GM03348 (cell line): ENCODE data around the gene MYNN.

Experiments used
- DNase-seq: peaks from one replicate; pipeline ENCODE4 v3.0.0; 2012; ENCODE audit warnings: low spot score

Gene MYNN

DNA sequence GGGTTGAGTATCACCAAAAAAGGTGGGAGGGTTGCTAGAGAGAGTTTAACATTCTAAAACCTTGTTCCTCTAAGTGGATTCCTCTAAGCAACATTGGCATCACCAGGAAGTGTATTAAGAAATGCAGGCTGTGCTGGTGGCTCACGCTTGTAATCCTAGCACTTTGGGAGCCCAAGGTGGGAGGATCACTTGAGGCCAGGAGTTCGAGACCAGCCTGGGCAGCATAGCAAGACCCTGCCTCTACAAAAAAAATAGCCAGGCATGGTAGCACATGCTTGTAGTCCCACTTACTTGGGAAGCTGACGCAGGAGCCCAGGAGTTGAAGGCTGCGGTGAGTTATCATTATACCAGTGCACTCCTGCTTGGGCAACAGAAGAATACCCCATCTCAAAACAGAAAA is 4.6 kb downstream of the MYNN start:
- no peak for DNase-seq

DNA sequence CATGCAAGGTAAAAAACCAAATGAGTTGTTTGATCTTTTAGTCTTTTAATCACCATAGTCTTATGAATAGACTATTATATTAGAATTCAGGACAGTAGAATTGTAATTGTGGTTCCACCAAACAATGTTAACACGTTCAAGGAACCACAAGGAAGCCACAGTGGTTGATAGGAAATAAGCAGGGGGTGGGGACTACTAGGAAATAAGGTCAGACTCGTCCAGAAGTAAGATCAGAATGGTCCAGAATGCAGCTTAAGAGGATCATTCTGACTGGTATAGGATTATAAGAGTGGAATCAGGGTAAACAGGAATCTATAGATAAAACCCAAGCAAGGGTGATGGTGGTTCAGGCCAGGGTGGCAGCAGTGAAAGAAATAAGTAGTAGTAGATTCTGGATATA is 7.5 kb downstream of the MYNN start:
- DNase-seq = no peak

DNA sequence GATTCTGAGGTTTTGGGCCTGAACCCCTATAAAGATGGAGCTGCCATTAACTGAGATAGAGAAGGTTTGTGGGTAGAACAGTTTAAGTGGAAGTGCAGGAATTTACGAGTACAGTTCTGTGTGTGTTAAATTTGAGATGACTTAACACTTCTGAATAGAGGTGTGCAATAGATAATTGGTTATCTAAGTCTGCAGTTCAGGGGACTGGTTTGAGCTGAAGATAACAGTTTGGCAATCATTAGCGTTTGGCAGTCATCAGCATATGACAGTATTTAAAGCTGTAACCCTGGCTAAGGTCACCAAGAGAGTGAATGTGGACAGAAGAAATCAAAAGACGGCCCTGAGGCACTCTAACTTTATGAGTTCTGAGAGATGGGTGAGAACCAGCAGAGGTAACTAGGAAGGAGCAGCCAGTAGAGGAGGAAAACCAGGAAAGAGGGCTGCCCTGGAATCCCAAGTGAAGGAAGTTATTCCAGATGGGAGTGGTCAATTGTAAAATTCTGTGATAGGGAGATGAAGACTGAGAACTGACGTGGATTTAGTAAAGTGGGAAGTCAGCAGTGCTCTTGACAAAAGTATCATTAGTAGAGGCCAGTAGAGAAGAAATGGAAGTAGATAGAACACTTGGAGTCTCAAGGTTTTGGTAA is 8.1 kb downstream of the MYNN start:
- DNase-seq = no peak

DNA sequence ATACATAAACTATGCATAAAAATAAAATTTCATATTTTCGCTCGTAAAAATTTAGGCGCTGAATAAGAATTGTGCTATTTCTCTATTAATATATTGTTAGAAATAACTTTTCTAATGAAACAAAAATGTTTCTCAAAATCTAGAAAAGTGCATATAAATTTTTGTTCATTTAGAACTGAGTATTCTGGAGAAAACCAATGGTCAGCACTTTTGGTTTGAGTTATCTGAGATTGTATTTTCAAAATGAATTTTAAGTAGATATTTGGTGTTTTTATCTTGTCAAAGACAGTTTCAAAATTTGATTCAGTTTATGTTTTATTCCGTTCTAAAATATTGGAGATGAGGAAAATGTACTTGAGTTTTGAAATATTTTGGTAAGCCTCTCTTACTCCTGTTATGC is 13.9 kb downstream of the MYNN start:
- no peak for DNase-seq

DNA sequence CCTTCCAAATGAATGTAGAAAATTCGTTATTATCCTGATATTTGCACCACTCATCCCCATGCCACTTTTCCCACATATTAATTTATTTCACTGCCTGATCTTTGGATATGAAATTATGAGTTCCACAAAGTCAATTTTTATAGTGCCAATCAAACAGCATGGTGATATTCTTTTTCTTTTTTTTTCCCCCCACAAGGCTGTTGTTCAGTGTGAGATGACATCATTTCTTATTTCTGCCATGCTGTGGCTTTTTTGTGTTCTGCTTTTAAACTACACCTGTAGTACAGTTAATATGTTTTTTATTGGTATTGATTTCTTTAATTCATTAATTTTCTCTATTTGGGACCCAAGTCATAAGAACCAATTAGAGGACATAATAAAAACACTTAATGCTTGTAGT is 14.6 kb downstream of the MYNN start:
- no peak for DNase-seq

DNA sequence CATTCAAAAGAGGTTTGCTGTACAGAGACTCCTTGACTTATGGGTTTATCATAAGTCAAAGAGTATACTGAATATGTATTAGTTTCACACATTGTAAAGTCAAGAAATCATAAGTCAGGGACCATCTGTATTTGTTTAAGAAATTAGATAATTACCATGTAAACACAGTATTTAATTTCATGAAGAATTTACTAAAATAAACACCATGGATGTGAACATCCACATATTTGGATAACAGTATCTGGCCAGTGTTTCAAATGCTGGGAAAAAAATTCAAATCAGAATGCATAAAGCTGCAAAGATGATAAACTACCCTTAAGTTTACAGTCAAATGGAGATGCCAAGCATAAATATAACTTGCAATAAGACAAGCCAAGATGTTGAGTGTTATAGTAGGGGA is 17.0 kb downstream of the MYNN start:
- DNase-seq = no peak

DNA sequence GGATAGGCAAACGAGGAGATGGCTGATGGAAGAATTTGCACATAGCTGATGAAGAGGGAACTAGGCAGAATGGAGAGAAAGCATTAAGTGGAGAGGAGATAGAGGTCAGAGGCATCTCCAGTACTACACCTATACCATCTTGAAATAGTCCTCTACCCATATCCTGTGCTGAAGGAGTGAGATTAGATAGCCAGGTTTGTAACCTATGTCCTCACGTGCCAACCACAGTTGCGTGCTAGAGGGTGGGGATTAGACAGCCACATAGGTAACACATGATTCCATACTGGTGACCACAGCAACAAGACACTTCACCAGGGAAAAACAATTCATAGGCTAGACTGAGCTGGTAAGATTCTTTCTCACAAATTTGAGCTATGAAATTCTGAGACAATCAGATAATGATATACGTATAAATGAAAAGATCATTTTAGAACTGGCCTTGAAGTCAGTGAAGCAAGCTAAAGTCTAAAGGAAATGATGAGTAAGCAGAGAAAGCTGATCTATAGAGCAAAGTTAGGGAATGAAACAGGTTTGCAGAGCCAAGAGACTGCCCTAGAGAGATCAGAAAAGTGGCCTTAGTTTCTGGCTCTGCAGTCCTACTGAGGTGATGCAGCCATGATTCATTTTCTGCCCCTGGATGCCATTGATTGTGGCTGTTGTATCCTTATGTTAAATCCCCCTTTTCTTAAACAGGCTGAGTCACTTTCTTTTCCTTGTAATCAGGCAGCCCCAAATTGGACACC is 17.7 kb downstream of the MYNN start:
- no peak for DNase-seq

DNA sequence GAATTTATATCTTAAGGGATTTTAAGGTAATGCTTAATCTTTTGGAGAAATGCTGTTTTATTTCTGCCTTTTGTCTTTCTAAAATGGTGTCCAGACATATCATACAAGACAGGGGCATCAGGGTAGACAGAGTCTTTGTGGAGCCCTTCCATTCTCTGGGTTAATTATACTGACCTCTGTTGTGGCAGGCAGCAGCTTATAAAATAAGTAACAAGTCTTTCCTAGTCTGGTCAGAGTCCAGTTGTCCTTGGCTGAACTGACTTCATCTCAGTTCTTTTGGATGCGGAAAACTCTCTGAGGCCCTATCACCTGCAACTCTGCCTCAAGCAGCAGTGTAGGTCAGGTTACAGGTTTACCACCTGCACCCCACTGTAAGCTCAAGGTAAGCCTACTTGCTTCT is 19.2 kb downstream of the MYNN start:
- no peak for DNase-seq

DNA sequence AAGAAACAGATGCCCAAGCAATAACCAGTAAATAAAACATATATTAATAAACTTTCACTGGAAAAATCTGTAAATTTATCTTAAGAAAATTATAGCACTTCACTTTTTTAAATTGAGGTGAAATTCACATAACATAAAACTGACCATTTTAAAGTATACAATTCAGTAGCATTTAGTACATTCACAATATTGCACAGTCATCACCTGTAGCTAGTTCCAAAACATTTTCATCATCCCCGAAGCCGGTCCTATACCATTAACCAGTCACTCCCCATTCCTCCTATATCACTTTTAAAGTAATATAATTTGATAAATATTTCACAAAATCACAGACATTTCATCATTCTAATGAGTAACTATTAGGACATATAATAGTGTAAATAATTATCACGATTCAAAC is 31.5 kb downstream of the MYNN start:
- no peak for DNase-seq

DNA sequence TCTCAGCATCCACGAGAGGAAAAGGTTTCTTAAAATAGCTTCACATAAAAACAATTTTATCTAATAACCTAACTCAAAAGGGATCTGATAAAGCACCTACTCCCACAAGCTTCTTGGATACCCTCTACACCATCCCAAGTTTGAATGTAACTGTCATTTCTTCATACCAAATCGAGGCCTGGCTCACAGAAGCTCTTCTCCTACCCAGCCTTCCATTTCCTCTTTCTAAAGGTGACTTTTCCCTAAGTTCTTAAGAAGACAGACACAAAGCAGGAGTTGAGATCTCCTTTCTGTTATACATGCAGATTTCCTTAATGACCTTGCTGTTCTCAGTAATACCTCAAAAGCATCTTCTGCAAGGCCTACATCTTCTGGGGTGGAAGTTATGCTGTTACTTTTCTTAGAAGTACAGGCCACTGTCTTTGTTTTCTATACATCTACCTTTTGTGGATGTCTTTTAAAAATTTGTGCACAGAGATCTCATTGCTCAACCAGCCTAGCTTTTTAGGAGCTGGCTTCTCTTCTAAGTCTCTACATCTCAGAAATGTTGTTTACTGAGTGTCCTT is 36.1 kb downstream of the MYNN start:
- DNase-seq = no peak

DNA sequence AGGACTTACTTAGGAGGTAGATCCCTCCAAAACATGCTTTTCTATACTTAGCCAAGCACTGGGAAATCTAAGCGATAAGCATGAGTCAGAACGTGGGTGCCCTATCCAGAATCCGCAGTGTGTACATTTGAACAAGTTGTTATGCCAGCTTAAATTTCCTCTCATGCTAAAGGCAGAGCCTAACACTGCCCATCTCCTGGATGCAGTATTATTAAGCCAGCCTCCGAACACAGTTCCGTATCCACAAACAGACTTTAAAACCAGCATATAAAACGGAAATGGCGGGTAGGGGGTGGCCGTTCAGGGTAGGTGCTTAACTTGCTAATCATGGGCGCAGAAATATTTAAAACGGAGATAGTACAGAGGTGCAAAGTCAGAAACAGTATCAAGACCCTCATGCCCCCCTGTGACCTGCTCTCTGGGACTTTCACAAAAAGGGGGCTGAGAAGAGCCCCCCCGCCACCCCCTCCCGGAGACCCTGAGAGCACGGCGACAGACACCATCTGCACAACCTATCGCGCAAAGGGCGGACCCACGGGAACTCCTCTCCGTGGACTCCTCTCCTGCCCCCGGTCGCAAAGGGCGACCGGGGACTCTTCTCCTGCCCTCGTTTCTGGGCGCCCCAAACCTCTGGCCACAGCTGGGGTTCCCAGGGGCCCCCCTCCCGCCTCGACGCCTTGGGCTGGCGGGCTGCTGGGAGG is 38.6 kb downstream of the MYNN start:
- DNase-seq = peak; percentile 31

DNA sequence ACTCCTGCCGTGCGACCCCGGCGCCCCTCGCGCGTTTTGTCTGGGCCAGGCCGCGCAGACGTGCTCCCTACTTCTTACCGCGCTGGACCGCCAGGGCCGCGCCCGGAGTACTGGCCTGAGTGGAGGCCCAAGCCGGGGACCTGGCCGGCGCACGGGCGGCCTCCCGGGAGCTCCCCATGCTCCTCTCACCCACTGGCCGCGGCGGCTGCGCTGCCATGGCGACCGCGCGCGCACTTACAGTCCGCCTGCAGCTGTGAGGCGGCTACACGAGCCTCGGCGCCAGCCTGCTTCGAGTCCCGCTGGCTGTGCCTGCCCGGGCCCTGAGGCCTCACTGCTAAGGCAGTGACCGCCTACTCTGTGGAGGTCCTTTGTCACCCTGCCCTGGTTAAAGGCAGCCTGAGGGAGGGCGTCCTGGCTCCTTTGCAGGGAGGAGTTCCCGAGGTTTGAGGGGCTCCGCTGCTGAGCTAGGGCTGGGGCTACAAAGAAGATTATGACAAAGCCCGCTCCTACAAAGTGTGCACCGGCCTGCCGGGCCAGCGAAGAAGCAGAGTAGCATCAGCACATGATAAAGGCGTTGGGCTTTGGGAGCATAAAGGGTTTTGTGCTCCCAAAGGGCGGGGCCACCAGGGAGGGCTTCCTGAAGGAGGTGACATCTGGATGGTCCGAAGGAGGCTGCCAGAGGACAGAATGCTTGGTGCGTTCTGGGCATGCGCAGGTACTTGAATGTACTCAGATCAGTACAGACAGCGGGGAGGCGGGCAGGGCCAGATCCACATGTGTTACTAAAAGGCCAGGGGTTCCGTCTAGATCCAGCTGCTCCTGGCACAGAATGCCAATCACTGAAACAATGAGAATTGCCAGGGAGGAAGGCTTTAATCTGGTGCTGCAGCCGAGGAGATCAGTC is 39.4 kb downstream of the MYNN start, which contains the start of the genes LRRC34 and LRRIQ4:
TSS of gene LRRC34 (minus strand) at position 573 of the 904 bp plus-strand sequence. CDS start at position 217, 356 bp downstream.
TSS of gene LRRIQ4 (plus strand) at position 539 of the 904 bp plus-strand sequence. CDS start 9,052 bp downstream, outside the sequence.
- DNase-seq = peak; percentile 87

DNA sequence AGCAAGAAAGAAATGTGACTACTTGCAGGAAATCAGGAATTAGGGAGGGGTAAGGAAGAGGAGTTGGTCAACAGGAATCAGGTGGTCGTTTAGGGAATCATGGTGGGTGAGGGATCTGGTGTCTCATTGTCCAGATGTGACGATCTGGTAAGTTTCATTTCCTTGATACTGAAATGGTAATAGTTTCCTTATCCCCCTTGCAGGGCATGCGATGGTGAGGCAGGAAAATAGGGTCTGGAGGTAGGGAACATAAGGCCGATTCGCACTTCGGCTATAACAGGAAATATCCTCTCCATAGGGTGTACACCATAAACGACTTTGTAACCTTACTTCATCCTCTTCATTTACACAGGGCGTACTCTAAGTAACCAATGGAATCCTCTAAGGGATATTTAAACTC is 40.1 kb downstream of the MYNN start:
- DNase-seq = no peak

DNA sequence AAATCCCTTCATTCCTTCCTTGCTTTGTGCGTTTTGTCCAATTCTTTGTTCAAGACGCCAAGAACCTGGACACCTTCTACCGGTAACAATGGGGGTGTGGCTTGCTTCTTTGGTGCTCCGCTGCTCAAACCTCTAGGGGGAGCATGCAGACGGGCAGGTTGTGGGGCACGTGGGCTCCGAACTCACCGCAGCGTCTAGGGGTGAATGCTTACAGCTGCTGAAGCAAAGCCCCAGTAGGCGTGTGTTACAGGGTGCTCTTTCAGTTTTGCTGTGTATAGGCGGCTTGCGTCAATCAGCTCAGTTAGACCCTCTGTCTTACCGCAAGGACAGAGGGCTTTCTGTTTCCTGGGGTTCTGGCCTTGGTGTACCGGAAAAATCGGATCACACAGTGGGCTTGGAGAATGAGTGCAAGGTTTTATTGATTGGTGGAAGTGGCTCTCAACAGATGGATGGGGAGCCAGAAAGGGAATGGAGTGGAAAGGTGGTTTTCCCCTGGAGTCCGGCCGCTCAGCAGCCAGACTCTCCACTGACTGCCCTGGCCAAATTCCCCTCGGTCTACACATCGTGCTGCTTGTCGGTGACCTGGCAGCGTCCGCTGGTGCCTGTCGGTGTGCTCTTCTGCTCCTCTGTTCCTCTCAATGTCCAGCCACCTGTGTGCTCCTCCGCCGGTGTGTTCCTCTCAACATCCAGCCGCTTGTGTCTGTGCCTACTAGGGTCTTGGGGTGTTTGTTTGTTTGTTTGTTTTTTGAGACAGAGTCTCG is 40.7 kb downstream of the MYNN start:
- no peak for DNase-seq

DNA sequence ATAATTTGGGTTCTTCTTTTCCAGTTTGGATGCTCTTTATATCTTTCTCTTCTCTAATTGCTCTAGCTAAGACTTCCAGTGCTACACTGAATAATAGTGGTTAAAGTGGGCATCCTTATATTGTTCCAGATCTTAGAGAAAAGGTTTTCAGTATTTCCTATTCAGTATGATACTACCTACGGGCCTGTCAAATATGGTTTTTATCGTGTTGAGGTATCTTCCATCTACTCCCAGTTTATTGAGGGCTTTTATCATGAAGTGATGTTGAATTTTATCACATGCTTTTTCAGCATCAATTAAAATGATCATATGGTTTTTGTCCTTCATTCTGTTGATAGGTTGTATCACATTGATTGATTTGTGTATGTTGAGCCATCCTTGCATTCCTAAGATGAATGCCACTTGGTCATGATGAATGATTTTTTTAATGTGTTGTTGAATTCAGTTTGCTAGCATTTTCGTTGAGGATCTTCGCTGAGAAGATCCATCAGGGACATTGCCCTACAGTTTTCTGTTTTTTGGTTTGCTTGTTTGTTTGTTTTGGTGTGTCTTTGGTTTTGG is 42.5 kb downstream of the MYNN start:
- no peak for DNase-seq

DNA sequence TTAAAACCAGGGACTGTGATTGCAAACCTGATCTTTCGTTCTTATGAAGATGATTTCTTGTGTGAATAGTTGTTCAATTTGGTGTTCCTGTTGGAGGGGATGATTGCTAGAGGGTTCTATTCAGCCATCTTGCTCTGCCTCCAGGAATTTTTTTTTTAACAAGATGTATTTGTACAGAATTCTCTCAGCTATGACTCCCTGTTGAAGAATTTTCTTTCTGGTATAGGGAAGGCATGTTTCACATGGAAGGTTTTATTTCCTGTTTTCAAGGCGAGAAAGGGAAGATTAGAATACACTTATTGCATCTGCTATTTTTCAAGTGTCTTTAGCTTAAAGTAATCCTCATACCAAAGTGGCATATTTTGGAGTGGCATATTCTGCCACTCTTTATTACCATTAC is 45.1 kb downstream of the MYNN start:
- DNase-seq = no peak

DNA sequence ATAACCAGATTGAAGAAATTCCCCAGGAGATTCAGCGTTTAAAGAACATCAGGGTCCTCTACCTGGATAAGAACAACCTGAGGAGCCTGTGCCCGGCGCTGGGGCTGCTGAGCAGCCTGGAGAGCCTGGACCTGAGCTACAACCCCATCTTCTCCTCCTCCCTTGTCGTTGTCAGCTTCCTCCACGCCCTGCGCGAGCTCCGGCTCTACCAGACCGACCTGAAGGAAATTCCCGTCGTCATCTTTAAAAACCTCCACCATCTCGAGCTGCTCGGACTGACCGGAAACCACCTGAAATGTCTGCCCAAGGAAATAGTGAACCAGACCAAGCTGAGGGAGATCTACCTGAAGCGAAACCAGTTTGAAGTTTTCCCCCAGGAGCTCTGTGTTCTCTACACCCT is 48.9 kb downstream of the MYNN start:
- DNase-seq = no peak

DNA sequence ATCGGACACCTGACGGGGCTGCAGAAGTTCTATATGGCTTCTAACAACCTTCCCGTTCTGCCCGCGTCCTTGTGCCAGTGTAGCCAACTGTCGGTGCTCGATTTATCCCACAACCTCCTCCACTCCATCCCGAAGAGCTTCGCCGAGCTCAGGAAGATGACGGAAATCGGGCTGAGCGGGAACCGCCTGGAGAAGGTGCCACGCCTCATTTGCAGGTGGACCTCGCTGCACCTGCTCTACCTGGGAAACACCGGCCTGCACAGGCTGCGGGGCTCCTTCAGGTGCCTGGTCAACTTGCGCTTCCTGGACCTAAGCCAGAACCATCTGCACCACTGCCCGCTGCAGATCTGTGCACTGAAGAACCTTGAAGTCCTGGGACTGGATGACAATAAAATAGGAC is 49.3 kb downstream of the MYNN start:
- DNase-seq = no peak

DNA sequence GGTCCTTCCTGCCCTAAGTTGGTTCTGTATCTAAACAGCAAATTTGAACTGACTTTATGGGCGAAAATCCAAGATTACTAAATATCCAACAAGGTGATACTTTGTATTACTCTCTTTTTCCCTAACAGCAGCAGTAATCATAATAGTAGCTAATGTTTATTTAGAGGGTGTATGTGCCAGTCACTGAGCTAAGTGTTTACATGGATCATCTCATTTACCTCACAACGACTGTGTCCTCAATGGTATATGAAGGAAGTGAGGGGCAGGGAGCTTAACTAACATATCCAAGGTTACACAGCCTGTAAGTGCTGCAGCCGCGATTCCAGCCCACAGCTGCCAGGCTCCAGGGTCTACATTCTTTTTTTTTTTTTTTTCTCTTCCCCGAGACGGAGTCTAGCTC is 49.8 kb downstream of the MYNN start:
- DNase-seq = no peak

DNA sequence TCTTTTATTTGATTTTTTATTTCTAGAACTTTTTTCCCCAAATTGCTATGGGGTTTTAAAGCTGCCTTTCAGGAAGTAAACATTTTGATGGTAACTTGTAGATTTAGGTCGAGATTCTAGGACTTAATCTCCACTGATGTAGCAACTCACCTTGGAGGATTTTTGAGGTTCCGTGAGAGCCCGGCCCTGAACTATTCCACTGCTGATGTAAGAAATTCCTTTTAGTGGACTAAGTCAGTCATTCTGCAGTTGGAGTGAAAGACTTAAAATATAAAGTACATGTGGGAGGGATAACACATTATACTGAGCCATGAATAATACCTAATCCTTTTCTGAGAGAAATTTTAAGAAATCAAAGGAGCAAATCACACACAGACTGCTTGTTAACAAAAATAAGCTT is 52.1 kb downstream of the MYNN start:
- no peak for DNase-seq

DNA sequence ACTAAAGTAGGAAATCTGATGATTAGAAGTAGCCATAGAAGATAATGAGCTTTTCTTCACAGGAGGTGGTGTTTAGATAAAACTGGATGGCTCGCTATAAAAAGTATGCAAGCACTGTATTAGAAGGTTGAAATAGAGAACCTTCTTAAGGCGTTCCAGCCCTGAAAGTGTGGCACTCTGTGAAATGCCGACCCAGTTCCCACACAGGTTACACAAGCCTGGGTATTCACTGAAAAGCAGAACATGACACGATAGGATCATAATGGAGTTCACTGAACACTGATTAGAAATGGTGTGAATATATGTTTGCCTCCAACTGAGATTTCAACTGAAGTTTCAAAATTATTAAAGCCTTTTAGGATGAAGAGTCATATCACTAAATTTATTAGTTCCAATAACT is 54.5 kb downstream of the MYNN start:
- DNase-seq = no peak
